Right ventricle myocardium superior (tissue), 1 donor: ENCODE measurements around the gene NRXN2. TPM values are rescaled to one million over a fixed set of nuclear protein-coding genes. Genes with fewer than 3 reads are reported as not detected.
"Not testable (repeated sequence)": the region's sequence is repeated elsewhere in the genome, so short reads cannot be mapped to it uniquely, and the experiment has no call there.

ENCODE experiments used
- ATAC-seq: fragments of 200-7000 bp; cut with Tn5 transposase; one replicate; pipeline ENCODE4 v1.9.1; 2020; ENCODE audit warnings: mild to moderate bottlenecking; ENCODE audit not compliant: poor library complexity
- DNase-seq: peaks from one replicate; pipeline ENCODE4 v3.0.0-alpha.2; 2020
- intact Hi-C: fragments of 100-400 bp; cut with DNase I; formaldehyde crosslinking; loops from one replicate; pipeline ENCODE4 v1.11.2; 2022
- total RNA-seq: library from RNA; stranded (reverse); fragmentation: NEBNext Ultra II Directional; extraction: Animal tissue kit (Norgen Biotek cat#: 25700); gene quantifications from one replicate; pipeline ENCODE4 v1.2.1, GENCODE V29; 2021
- donor health status: DM: no; HTN: yes; CAD: no; lungs with severe emphysema.

NRXN2 gene
- total RNA-seq, 1 donor from 2014 or later: 0.86 TPM

GRCh38 chr11:64570341-64570740 lies 152.7 kb downstream of the NRXN2 start:
- DNase-seq: no peak
- ATAC-seq: no peak
- intact Hi-C loops: no loop called here

GRCh38 chr11:64569300-64569970 lies 153.6 kb downstream of the NRXN2 start:
- ATAC-seq: no peak
- no peak for DNase-seq
- intact Hi-C loops: no loop called here

- intact Hi-C loops: no loop called here
- DNase-seq (no peak), ATAC-seq (no peak)
Measured at GRCh38 chr11:64568584-64569140, 154.3 kb downstream of the NRXN2 start.

- ATAC-seq (no peak), DNase-seq (no peak)
- intact Hi-C loops: no loop called here
Measured at GRCh38 chr11:64568041-64568571, 154.9 kb downstream of the NRXN2 start.

GRCh38 chr11:64566915-64567891 lies 155.8 kb downstream of the NRXN2 start:
- ATAC-seq: peak; percentile 13
- intact Hi-C loops: no loop called here

GRCh38 chr11:64566042-64566914 lies 156.7 kb downstream of the NRXN2 start:
- peak; percentile 79 for ATAC-seq
- intact Hi-C loops: no loop called here
- no peak for DNase-seq

More at GRCh38 chr11:64566915-64567891, 155.8 kb downstream of the NRXN2 start:
- DNase-seq: no peak

GRCh38 chr11:64564947-64565889 lies 157.8 kb downstream of the NRXN2 start:
- ATAC-seq (no peak), DNase-seq (no peak)
- intact Hi-C loops: no loop called here

GRCh38 chr11:64564419-64564818 lies 158.6 kb downstream of the NRXN2 start:
- intact Hi-C loops: no loop called here
- no peak for DNase-seq
- no peak for ATAC-seq

GRCh38 chr11:64563966-64564365 lies 159.0 kb downstream of the NRXN2 start:
- intact Hi-C loops: no loop called here
- no peak for DNase-seq
- ATAC-seq: no peak

- intact Hi-C loops: no loop called here
- DNase-seq (no peak), ATAC-seq (no peak)
Measured at GRCh38 chr11:64562723-64563351, 160.2 kb downstream of the NRXN2 start.

- no peak for ATAC-seq
- DNase-seq: no peak
- intact Hi-C loops: no loop called here
Measured at GRCh38 chr11:64561984-64562722, 160.8 kb downstream of the NRXN2 start.

GRCh38 chr11:64561429-64561828 lies 161.6 kb downstream of the NRXN2 start:
- not testable (repeated sequence) for DNase-seq

GRCh38 chr11:64560941-64561340 lies 162.1 kb downstream of the NRXN2 start:
- DNase-seq: no peak
- ATAC-seq: no peak
- intact Hi-C loops: no loop called here

More at GRCh38 chr11:64561429-64561828, 161.6 kb downstream of the NRXN2 start:
- intact Hi-C loops, ATAC-seq: not testable (repeated sequence)

- intact Hi-C loops: no loop called here
- ATAC-seq (no peak), DNase-seq (peak; percentile 18)
Measured at GRCh38 chr11:64560139-64560771, 162.7 kb downstream of the NRXN2 start.

- intact Hi-C loops: no loop called here
- ATAC-seq: no peak
- DNase-seq: peak; percentile 24
Measured at GRCh38 chr11:64559351-64560138, 163.5 kb downstream of the NRXN2 start.
